HG03521 (cell line): ENCODE results near the gene TNPO1.
A peak's percentile ranks its signal among the peaks of the same experiment; 100 is the strongest.
"Not testable (repeated sequence)": the region's sequence is repeated elsewhere in the genome, so short reads cannot be mapped to it uniquely, and the experiment has no call there.

Source experiments
- ATAC-seq: cut with Tn5 transposase; IDR thresholded peaks from one replicate; pipeline ENCODE4 v1.9.1; 2021; ENCODE audit warnings: mild to moderate bottlenecking, moderate library complexity; ENCODE audit not compliant: unreplicated experiment

The TNPO1 gene

DNA sequence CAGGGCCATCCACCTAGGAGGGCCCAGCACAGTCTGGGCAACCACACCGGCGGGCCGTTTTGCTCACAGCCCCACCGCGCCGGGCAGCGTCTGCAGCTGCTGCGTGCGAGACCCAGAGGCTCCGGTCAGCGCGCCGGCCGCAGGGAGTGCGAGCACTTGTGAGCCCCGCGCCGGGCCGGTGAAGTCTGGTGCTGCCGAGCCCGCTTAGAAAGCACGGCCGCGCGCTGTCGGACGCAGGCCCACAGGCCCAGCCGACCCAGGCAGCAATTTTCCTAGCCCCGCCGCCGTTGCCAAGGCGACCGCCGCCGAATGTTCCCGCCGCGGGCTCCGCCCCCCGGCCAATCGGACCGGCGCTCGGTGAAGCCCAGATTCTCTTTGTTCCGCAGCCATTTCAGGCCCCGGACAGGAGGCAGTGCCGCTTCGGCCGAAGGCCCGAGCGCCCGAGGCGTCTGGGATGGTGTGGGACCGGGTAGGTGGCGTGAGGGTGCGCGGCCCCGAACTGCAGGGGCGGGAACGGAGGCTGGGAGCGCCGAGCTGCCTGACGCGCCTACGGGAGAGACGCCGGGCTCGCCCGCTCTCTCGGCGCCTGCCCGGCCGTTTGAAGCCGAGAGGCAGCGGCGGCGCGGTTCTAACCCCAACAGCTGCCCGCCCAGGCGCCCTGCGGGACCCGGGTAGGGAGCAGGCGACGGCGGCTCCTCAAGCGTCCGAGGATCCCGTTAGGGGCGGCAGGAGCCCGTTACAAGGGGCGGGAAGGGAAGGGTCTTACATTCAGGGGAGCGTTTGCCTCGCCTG, at the start of gene TNPO1:
Gene TNPO1 (plus strand): TSS at position 378 of the 792 bp plus-strand sequence. CDS start 77 bp downstream, at position 455.
- peak; percentile 85 for ATAC-seq

GRCh38 chr5:72767289-72768010, 49.0 kb upstream of the TNPO1 start:
- ATAC-seq = no peak

DNA sequence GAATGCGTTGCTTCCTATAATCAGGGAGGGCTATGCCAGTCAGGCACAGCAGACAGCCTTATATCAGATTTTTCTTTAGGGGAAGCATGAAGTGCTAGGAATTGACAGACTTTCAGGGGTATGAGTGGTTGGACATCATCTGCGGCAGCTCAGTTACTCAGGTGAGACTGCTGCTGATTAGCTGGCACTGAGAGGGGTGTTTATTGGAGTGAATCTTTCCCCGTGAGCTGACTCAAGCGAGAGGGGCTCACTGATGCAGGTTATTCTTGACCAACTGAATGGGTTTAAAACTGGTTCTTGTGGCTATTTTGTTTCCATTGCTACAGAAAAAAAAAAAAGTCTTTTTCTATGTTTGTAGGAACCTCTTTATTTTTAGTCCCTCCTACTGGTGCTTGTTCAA, 46.2 kb upstream of the TNPO1 start:
- ATAC-seq = no peak

- ATAC-seq = no peak
These were observed 39.8 kb upstream of the TNPO1 start for GRCh38 chr5:72776684-72777083.

GRCh38 chr5:72779520-72779919, 36.9 kb upstream of the TNPO1 start:
- no peak for ATAC-seq

DNA sequence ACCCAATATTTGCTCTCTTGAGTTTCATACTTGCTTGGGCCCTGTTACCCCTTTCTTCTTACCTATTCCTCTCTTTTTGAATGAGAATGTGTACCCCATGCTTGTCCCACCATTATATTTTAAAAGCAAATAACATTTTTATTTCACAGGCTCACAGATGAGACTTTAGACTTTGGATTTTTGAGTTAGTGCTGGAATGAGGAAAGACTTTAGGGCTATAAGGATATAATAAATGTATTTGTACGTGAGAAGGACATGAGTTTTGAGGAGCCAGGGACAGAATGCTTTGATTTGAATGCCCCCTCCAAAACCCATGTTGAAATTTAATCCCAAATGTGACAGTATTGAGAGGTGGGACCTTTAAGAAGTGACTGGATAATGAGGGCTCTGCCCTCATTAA, 33.1 kb upstream of the TNPO1 start:
- no peak for ATAC-seq

DNA sequence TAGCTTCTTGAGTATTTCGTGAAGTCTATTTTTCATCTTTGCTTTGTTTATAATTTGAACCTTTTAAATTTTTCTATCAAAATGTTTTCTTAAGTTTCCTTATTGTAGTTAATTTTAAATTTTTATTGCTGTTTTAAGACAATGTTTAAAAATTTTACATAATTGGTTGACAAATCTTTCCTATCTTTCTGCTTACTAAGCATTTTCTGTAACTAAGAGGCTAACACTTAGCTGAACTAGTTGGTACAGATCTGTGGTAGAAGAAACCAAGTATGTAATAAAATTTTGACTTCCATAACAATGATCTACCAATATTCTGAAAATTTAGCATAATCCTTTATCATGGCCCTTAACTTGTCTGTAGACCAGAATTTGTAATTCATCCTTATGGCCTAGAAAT, 32.3 kb upstream of the TNPO1 start:
- no peak for ATAC-seq

GRCh38 chr5:72785801-72786200, 30.7 kb upstream of the TNPO1 start:
- ATAC-seq = no peak

DNA sequence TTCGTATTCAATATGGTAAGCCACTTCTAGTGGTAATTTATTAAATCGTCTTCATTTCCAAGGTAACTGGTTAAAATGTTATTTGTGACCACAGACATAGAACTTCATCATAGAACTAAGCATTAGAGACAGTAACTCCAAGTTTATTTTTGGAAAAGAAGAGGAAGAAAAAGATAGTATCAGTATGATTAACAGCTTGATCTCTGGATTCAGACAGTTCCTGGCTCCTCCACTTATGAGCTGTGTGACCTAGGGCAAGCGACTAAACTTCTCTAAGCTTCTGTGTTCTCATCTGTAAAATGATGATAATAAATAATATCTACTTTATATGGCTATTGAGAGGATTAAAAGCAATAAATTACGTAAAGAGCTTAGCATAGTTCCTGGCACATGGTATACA, 29.8 kb upstream of the TNPO1 start:
- no peak for ATAC-seq

DNA sequence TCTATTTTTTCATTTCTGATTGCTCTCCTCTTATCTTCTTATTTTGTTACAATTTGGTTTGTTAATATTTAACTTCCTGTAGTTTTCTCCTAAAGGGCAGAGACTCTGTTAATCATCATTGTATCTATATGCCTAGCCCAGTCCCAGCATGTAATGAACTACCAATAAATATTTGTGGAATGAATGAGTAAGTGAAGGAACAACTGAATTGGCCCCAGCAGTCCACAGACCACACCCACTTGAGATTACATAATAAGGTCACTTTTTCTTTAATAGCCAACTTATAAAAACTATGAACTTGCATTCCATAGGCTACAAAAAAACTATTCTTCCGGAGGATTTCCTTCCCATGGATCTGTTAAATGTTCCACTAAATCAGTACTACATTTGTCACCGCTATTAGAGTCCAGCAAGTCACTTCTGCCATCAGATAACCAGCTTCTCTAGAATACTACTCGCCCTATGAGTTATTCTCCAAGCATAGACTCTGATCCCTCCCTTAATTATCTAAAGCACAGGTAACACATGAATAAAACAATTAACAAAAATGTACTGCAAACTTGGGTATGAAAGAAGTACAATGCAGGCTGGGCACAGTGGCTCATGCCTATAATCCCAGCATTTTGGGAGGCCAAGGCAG, 27.5 kb upstream of the TNPO1 start:
- ATAC-seq = no peak

GRCh38 chr5:72790186-72790585, 26.3 kb upstream of the TNPO1 start:
- ATAC-seq = no peak

- ATAC-seq = not testable (repeated sequence)
These were observed 23.8 kb upstream of the TNPO1 start for GRCh38 chr5:72792662-72793061.

GRCh38 chr5:72796001-72796400, 20.5 kb upstream of the TNPO1 start:
- no peak for ATAC-seq

GRCh38 chr5:72799721-72800120, 16.7 kb upstream of the TNPO1 start:
- ATAC-seq = no peak

GRCh38 chr5:72808637-72809036, 7.8 kb upstream of the TNPO1 start:
- not testable (repeated sequence) for ATAC-seq

- no peak for ATAC-seq
These were observed 4.6 kb upstream of the TNPO1 start for GRCh38 chr5:72811849-72812248.

- ATAC-seq = no peak
These were observed 4.0 kb upstream of the TNPO1 start for GRCh38 chr5:72812488-72812887.

DNA sequence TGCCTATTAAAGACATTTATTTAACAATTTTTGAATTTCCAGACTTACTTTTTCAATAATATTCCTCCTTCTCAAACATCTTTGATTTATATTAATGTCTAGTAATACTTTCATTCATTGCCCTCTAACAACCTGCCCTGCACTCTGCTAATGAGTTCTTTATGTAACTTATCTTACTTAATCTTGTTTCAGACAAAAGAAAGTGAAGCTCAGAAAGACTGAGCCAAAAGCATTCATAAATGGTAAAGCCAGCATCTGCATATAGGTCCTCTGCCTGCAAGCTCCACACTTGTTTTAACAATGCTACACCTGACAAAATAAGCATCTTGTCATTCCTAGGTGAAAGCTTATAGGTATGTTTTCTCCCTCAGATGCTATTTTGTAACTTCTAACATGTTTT, 2.4 kb upstream of the TNPO1 start:
- no peak for ATAC-seq

DNA sequence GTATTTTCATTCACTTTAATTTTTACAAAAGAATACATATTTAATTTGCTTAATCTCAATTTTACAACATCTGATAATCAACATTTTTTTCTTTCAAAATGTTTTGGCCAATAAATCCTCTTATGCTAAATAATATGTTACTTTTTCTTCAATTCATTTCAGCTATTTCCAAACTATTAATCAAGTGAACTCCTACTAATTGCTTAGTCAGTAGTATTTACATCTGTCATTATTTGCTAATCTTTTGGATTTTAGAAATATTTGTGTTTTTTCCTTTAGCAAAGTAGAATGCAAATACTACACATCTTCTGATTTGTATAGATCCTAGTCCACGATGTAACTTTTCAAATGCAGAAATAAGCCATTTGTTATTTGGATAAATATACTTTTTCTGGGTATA, 1.6 kb upstream of the TNPO1 start:
- no peak for ATAC-seq

GRCh38 chr5:72815580-72816283, 729 bp upstream of the TNPO1 start:
- ATAC-seq = no peak

- ATAC-seq = peak; percentile 18
These were observed 618 bp downstream of the TNPO1 start for GRCh38 chr5:72817076-72817481.
